Activated T-helper 1 cell treated with anti-CD3 and anti-CD28 coated beads, Interleukin-12 subunit alpha, Interleukin-12 subunit beta, Interleukin-2, Interleukin-4 antibody, amounts not matched to agents 30 ng/mL and 10 ng/mL and 1 ng/mL, durations not matched to agents 14 hours and 24 hours and 36 hours (primary cell): ENCODE results near the gene PDE3A. TPM values are rescaled to one million over a fixed set of nuclear protein-coding genes. Genes with fewer than 3 reads are reported as not detected.

Experiments used
- DNase-seq: peaks from one replicate; pipeline ENCODE4 v3.0.0; 2021; ENCODE audit warnings: low spot score
- H3K27ac Mint-ChIP-seq: one replicate; pipeline ENCODE4 v1.8.0; 2021; ENCODE audit warnings: mild to moderate bottlenecking, mixed read lengths
- H3K27me3 Mint-ChIP-seq: one replicate; pipeline ENCODE4 v1.8.0; 2022; ENCODE audit warnings: mild to moderate bottlenecking, moderate library complexity, mixed read lengths; ENCODE audit not compliant: insufficient read depth
- H3K36me3 Mint-ChIP-seq: one replicate; pipeline ENCODE4 v1.8.0; 2021; ENCODE audit warnings: low read depth, mixed read lengths
- H3K4me1 Mint-ChIP-seq: one replicate; pipeline ENCODE4 v1.8.0; 2021; ENCODE audit warnings: low read depth, mixed read lengths
- H3K4me3 Mint-ChIP-seq: one replicate; pipeline ENCODE4 v1.8.0; 2021; ENCODE audit warnings: mild to moderate bottlenecking, moderate library complexity, mixed read lengths
- H3K9me3 Mint-ChIP-seq: one replicate; pipeline ENCODE4 v1.8.0; 2021; ENCODE audit warnings: mixed read lengths
- intact Hi-C: fragments of 100-400 bp; cut with micrococcal nuclease; formaldehyde crosslinking; loops from one replicate; pipeline ENCODE4 v1.15.1; 2024
- total RNA-seq: library from RNA; stranded (reverse); gene quantifications from 2 replicates; pipeline ENCODE4 v1.2.3, GENCODE V29; 2022

PDE3A gene
- total RNA-seq, 1 donor from 2014 or later, result not detected

DNA sequence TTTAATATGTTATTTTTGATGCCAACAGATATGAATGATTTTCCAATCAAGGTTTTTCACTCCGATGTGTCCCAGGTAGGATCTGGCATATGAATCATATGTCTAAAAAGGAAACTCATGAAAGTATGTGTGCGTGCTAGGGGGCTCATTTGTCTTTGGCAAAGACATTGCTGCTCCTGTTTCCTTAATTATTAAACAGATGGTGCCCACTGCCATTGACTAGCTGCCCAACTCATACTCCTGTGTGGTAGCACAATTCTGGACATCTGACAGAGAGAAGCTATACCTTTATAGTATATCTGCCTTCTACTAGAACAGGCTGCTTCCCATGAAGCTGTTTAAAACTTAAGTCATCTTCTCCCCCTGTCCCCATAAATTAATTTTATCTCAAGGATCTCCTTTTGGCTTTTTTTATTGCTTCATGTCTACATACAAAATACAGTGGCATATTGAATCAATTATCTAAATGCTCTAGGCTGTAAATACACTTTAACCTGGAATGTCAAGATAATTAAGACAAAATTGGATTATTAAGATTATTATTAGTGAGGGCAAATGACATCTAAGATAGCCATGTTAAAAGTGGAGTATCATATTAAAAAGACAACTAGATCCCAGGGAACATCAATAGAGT, 1.4 kb upstream of the PDE3A start:
- Mint-ChIP-seq H3K36me3 (no peaks in the 10 kb centered on the region), H3K27me3 (peaks cover 30% of the 10 kb centered on the region), H3K27ac (no peak overlapping the region), H3K4me3 (no peak overlapping the region), H3K4me1 (no peaks in the 10 kb centered on the region), H3K9me3 (no peaks in the 10 kb centered on the region)
- no peak for DNase-seq
- intact Hi-C loops, result no loop called here

DNA sequence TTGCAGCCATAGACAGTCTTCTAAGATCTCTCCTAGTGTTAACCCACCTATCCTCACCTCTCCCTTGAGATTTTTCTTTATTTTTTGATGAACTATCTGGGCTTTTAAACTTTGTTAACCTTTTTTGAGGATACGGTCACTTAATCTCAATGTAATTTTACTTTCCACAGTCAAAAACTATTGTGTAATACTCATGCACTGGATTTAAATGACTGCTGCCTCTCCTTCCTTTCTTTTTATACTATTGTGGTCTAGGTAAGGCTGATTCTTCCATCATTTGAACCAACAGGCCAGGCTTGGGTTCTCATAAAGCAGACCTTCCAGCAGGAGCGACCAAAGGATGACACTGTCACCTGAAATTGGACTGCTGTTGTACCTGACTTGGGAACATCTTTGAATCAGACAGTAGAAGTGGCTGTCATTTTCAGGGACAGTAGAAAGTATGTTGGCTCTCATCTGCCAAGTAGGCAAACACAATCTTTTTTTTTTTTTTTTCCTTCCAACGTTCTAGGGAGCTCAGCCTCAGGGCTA, 689 bp upstream of the PDE3A start:
- intact Hi-C loops, result no loop called here
- Mint-ChIP-seq H3K27me3 (peaks cover 30% of the 10 kb centered on the region), H3K4me3 (no peak overlapping the region), H3K4me1 (no peaks in the 10 kb centered on the region), H3K36me3 (no peaks in the 10 kb centered on the region), H3K9me3 (no peaks in the 10 kb centered on the region), H3K27ac (no peak overlapping the region)
- DNase-seq, result no peak

DNA sequence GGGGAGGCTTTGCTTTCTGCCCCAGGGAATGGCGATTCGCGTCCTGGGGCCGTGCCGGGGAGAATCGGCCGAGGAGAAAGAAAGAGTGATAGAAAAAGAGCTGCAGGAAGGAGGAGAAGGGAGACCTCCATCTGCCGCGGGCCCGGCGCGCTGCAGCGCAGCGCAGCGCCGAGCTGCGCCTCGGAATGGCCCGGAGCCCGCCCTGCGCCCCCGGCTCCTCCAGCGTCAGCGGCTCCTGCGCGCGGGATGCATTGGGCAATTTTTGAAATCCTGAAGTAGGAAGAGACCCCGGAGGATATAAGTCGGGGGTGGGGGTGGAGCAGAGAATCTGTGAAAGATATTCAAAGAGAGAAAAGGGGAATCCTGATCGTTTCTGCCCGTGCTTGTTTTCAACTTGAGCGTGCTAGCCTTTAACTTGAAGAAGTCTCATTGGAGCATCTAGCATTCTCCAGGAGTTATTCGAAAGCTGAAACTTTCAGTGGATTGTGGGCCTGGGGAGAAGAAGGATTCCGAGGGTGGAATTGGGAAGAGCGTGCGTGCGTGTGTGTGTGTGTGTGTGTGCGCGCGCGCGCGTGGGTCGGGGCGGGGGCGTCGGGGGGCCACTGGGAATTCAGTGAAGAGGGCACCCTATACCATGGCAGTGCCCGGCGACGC, 441 bp downstream of the PDE3A start:
- Mint-ChIP-seq H3K27ac (no peak overlapping the region), H3K36me3 (no peaks in the 10 kb centered on the region), H3K4me3 (no peak overlapping the region)

DNA sequence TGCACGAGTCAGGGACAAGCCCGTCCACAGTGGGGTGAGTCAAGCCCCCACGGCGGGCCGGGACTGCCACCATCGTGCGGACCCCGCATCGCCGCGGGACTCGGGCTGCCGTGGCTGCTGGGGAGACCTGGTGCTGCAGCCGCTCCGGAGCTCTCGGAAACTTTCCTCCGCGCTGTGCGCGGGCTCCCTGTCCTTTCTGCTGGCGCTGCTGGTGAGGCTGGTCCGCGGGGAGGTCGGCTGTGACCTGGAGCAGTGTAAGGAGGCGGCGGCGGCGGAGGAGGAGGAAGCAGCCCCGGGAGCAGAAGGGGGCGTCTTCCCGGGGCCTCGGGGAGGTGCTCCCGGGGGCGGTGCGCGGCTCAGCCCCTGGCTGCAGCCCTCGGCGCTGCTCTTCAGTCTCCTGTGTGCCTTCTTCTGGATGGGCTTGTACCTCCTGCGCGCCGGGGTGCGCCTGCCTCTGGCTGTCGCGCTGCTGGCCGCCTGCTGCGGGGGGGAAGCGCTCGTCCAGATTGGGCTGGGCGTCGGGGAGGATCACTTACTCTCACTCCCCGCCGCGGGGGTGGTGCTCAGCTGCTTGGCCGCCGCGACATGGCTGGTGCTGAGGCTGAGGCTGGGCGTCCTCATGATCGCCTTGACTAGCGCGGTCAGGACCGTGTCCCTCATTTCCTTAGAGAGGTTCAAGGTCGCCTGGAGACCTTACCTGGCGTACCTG, 1.1 kb downstream of the PDE3A start:
- intact Hi-C loops, result no loop called here
- Mint-ChIP-seq H3K36me3 (no peaks in the 10 kb centered on the region), H3K9me3 (no peaks in the 10 kb centered on the region), H3K27me3 (peaks cover 30% of the 10 kb centered on the region), H3K4me3 (no peak overlapping the region), H3K27ac (no peak overlapping the region), H3K4me1 (no peaks in the 10 kb centered on the region)
- DNase-seq, result no peak

More for the DNA sequence above, 441 bp downstream of the PDE3A start:
- H3K9me3 Mint-ChIP-seq, result no peaks in the 10 kb centered on the region
- peaks cover 30% of the 10 kb centered on the region for H3K27me3 Mint-ChIP-seq
- DNase-seq, result no peak
- intact Hi-C loops, result no loop called here
- H3K4me1 Mint-ChIP-seq, result no peaks in the 10 kb centered on the region

DNA sequence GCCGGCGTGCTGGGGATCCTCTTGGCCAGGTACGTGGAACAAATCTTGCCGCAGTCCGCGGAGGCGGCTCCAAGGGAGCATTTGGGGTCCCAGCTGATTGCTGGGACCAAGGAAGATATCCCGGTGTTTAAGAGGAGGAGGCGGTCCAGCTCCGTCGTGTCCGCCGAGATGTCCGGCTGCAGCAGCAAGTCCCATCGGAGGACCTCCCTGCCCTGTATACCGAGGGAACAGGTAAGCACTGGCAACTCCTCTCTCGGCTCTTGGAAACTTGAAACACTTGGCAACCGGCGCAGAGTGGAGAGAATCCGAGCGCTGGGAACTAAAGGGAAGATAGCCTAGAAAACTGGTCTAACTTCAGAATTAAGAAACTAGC, 1.7 kb downstream of the PDE3A start:
- no peak for DNase-seq
- no peaks in the 10 kb centered on the region for H3K4me1 Mint-ChIP-seq
- no peak overlapping the region for H3K4me3 Mint-ChIP-seq
- peaks cover 31% of the 10 kb centered on the region for H3K27me3 Mint-ChIP-seq
- intact Hi-C loops, result no loop called here
- no peaks in the 10 kb centered on the region for H3K9me3 Mint-ChIP-seq
- no peak overlapping the region for H3K27ac Mint-ChIP-seq
- no peaks in the 10 kb centered on the region for H3K36me3 Mint-ChIP-seq

DNA sequence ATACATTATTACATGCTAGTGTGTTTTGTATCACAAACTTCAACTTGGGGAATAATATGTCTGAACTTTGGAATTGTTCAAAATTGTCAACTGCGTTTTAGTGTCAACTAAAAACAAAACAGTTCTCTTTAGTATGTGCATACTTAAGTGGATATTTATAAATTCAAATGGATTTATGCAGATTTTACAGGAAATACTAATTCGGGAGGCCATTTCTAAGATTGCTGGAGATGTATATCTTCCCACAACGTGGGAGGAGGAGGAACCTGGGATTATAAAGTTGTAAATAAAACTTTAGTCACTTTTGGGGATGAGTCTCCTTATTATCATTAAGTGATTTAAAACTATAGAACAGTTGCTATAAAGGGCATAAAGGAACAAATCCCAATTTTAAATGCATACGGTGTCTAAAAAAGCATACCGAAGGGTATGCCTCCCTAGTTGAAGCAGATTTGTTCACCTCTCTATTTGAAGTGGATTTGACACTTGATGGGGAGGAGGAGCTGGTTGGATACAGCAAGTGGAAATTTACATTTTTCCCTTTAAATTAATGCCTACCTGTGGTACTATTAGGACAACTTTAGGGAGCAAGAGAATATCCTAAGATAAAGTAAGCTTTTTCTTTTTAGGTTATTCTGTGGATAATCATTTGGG, 2.7 kb downstream of the PDE3A start:
- H3K4me3 Mint-ChIP-seq, result no peak overlapping the region
- no peaks in the 10 kb centered on the region for H3K9me3 Mint-ChIP-seq
- peaks cover 31% of the 10 kb centered on the region for H3K27me3 Mint-ChIP-seq
- intact Hi-C loops, result no loop called here
- no peak overlapping the region for H3K27ac Mint-ChIP-seq
- no peaks in the 10 kb centered on the region for H3K4me1 Mint-ChIP-seq
- no peak for DNase-seq
- H3K36me3 Mint-ChIP-seq, result no peaks in the 10 kb centered on the region

DNA sequence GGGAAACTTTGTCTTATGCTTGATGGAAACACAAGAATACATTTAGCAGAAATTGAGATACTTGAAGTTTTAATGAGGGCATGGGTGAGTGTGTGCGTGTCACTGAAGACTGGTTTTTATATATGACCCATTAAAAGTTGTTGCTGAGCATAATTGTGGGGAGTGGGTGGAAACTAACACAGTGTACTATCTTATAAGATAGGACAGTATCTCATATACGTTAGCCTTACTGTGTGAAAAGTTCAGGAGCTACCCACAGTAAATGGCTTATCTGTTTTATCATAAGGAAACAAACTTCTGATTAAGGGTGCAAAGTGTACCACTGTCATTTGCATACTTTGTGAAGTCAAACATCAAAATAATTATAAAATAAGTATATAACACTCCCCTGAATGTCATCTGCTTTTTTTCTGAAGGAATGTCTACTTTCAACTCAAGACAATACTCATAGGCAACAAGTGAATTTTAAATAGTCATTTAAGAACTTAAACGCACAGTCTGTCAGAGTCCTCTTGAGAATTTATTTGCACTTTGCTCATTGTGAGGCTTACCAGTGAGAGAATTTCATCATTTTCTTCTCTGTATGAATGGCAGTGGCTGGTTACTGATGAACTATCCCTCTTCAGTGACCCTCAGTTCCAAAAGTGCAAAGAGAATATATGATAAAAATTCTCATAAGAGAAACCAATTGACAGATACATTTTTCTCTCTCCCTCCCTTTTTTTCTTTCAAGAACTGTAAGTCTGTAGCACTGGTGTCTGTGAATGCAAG, 4.2 kb downstream of the PDE3A start:
- no peak overlapping the region for H3K4me3 Mint-ChIP-seq
- intact Hi-C loops, result no loop called here
- H3K27me3 Mint-ChIP-seq, result peaks cover 22% of the 10 kb centered on the region
- no peaks in the 10 kb centered on the region for H3K9me3 Mint-ChIP-seq
- H3K36me3 Mint-ChIP-seq, result no peaks in the 10 kb centered on the region
- no peaks in the 10 kb centered on the region for H3K4me1 Mint-ChIP-seq
- no peak for DNase-seq
- H3K27ac Mint-ChIP-seq, result no peak overlapping the region

DNA sequence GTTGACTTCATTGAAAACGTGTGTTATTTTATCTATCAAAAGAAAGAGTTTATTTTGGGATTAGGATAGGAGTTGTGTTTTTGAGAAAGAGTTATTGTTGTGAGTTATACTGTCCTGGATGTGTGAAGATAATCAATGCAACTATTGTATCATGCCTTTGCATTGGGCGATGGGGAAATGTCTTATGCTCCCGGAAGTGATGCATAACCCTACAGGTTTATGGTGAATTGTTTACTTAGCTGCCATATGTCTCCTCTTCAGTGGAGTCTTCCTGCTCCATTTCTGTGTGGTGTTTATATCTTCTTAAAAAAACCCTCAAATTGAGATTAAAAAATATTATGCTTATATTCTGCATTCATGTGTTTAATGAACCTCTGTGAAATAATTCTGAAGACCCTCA, 6.5 kb downstream of the PDE3A start:
- Mint-ChIP-seq H3K36me3 (no peaks in the 10 kb centered on the region), H3K9me3 (no peaks in the 10 kb centered on the region), H3K27ac (no peak overlapping the region), H3K4me1 (no peaks in the 10 kb centered on the region), H3K4me3 (no peak overlapping the region), H3K27me3 (peaks cover 14% of the 10 kb centered on the region)
- intact Hi-C loops, result no loop called here
- no peak for DNase-seq

DNA sequence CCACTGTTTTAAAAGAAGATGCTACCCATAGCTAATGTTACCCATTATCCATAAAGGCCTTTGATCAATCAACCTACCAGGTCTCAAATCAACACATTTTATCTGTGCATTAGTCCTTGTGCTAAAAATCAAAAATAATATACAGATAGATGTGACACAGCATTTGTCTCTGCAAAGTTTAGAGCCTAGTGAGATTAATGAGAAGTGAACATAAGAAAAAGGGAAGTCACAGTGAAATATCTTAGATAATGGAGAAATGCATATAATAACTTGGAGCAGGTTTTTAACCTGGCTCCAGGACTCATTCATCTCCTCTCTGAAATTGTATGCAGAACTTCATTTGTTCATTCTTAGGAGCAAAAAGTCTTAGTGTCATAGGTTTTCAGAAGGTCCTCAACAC, 7.2 kb downstream of the PDE3A start:
- intact Hi-C loops, result no loop called here
- no peak for DNase-seq

DNA sequence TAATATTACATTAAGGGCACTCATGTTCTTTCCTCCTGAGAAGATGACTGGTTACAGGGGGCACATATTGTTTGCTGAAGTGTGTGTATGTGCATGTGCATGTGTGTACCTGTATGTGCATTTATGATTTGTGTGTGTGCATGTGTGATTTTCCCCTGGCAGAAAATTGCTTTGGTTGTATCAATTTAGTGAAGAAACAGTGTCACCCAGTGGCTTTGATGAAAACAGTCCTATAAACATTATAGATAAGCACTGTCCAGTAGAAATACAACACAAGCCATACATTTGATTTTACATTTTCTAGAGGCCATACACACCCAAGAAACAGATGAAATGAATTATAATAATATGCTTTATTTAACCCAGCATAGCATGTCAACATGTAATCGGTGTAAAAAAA, 8.6 kb downstream of the PDE3A start:
- intact Hi-C loops, result loop anchor here (2.0 kb wide), 1 partner anchor 638 kb away; no protein-coding TSS in a partner anchor
- Mint-ChIP-seq H3K36me3 (no peaks in the 10 kb centered on the region), H3K4me3 (no peak overlapping the region), H3K27ac (no peak overlapping the region), H3K9me3 (no peaks in the 10 kb centered on the region), H3K4me1 (no peaks in the 10 kb centered on the region), H3K27me3 (peaks cover 2% of the 10 kb centered on the region)
- DNase-seq, result no peak

More for the DNA sequence above, 7.2 kb downstream of the PDE3A start:
- H3K36me3 Mint-ChIP-seq, result no peaks in the 10 kb centered on the region
- no peak overlapping the region for H3K27ac Mint-ChIP-seq
- no peak overlapping the region for H3K4me3 Mint-ChIP-seq
- H3K4me1 Mint-ChIP-seq, result no peaks in the 10 kb centered on the region
- H3K9me3 Mint-ChIP-seq, result no peaks in the 10 kb centered on the region
- H3K27me3 Mint-ChIP-seq, result peaks cover 8% of the 10 kb centered on the region

DNA sequence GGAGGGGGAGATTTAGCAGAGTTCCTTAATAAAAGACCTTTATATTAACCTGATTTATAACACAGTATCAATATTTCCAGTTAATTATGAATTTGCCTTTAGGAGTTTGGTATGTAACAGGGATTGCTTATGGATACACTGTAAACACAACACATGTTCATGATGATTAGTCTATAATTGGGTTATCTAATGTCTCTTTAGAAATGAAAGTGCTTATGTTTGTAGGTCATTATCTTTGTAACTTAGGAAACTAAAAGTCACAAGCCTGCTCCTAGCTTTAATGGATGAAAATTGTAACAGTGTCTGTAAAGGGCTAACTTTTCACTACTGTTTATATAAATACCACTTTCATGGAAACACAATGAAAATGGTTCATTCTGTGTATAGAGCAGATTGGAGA, 9.4 kb downstream of the PDE3A start:
- no peaks in the 10 kb centered on the region for H3K9me3 Mint-ChIP-seq
- H3K4me1 Mint-ChIP-seq, result no peaks in the 10 kb centered on the region
- H3K4me3 Mint-ChIP-seq, result no peak overlapping the region
- no peak overlapping the region for H3K27ac Mint-ChIP-seq
- DNase-seq, result no peak
- intact Hi-C loops, result loop anchor here (2.0 kb wide), 1 partner anchor 639 kb away; no protein-coding TSS in a partner anchor
- peaks cover 2% of the 10 kb centered on the region for H3K27me3 Mint-ChIP-seq
- no peaks in the 10 kb centered on the region for H3K36me3 Mint-ChIP-seq

DNA sequence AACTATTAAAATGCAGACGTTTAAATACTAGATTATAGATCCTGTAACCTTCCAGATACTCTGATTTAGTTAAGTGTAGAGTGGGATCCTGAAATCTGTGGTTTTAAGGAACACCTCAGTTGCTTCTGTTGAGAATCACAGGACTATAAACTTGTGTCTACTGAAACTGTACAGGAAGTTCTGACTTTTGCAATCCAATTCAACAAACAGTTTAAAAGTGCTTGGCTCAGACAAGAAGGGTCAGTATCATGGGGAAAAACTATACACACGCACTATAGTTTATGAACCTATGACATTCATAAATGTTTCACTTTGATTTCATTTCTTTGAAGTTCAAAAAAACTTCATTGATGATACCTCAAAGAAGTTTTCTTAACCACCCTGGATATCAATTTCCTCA, 13.8 kb downstream of the PDE3A start:
- no peak for DNase-seq
- H3K27ac Mint-ChIP-seq, result no peak overlapping the region
- no peaks in the 10 kb centered on the region for H3K9me3 Mint-ChIP-seq
- intact Hi-C loops, result no loop called here
- H3K27me3 Mint-ChIP-seq, result no peaks in the 10 kb centered on the region
- no peaks in the 10 kb centered on the region for H3K36me3 Mint-ChIP-seq
- H3K4me1 Mint-ChIP-seq, result no peaks in the 10 kb centered on the region
- H3K4me3 Mint-ChIP-seq, result no peak overlapping the region
